ENCODE data around the gene ZDHHC16. TPM values are rescaled to one million over a fixed set of nuclear protein-coding genes. Genes with fewer than 3 reads are reported as not detected.

Gene ZDHHC16
- total and polyA plus RNA-seq, 2 donors (not counting 1 experiment from before 2014, with no cell fraction given) = 24.1 to 41.5 TPM

- intact Hi-C loops (cut with micrococcal nuclease) = no loop called here
- CTCF ChIA-PET = no interaction called here
- H3K36me3 ChIP-seq (replicated peaks in 1 of 2; ENCODE audit: control extremely low read depth in 1 of 2, control insufficient read depth in 1 of 2, extremely low read depth in 1 of 2, insufficient read depth in 2 of 2, low read length in 1 of 2) = peaks cover 18 to 50% of the 10 kb centered on the region in 2 experiments
Measured at GRCh38 chr10:97482381-97482780, 36.4 kb downstream of the ZDHHC16 start.

GRCh38 chr10:97483506-97483905 lies 37.5 kb downstream of the ZDHHC16 start:
- H3K4me3 ChIP-seq (ENCODE audit: control extremely low read depth in 1 of 5, extremely low read depth in 1 of 5, insufficient read depth in 1 of 5, low read depth in 2 of 5, low read length in 4 of 5) = no peak overlapping the region
- H3K27ac ChIP-seq (ENCODE audit: low read length in 2 of 2) = no peak overlapping the region
- no peak overlapping the region for H2AFZ ChIP-seq (ENCODE audit: insufficient read depth, low read depth, low read length, poor library complexity, severe bottlenecking)
- no peaks in the 10 kb centered on the region for H3K9me3 ChIP-seq (ENCODE audit: control extremely low read depth in 1 of 3, control insufficient read depth in 2 of 3, insufficient read depth in 1 of 3, low read length in 2 of 3)
- CTCF ChIA-PET = interaction anchor here (1.1 kb wide), 1 partner anchor 18 kb away, joined by 3 read pairs; no protein-coding TSS in a partner anchor
- peaks cover 30% of the 10 kb centered on the region for H4K20me1 ChIP-seq (ENCODE audit: control insufficient read depth, insufficient read depth, low read length, poor library complexity, severe bottlenecking)
- H3K27me3 ChIP-seq (replicated peaks in 1 of 4; ENCODE audit: control extremely low read depth in 1 of 4, control insufficient read depth in 3 of 4, insufficient read depth in 4 of 4, low read length in 3 of 4) = no peaks in the 10 kb centered on the region
- H3K9me3 Mint-ChIP-seq (ENCODE audit: insufficient read depth) = no peaks in the 10 kb centered on the region
- H3K79me2 ChIP-seq (ENCODE audit: control insufficient read depth, insufficient read depth, low read length) = peaks cover 39% of the 10 kb centered on the region
- intact Hi-C loops (cut with micrococcal nuclease) = no loop called here
- no peak overlapping the region for H3K4me2 ChIP-seq (replicated peaks; ENCODE audit: low read depth, low read length, poor library complexity, severe bottlenecking)
- no peak for ATAC-seq (ENCODE audit: low read depth)
- H3K27ac Mint-ChIP-seq = no peak overlapping the region
- no peak overlapping the region for H3K4me3 Mint-ChIP-seq
- no peaks in the 10 kb centered on the region for H3K4me1 ChIP-seq (ENCODE audit: control insufficient read depth in 2 of 2, insufficient read depth in 2 of 2, low read length in 2 of 2)
- TF ChIP-seq EZH2 (IDR thresholded peaks at IDR 0.05; ENCODE audit: borderline replicate concordance, insufficient read depth, low read depth, low read length, poor library complexity, severe bottlenecking) (no peak), CTCF (IDR thresholded peaks at IDR 0.05) (no peak)
- peaks cover 18 to 41% of the 10 kb centered on the region in 2 experiments for H3K36me3 ChIP-seq (replicated peaks in 1 of 2; ENCODE audit: control extremely low read depth in 1 of 2, control insufficient read depth in 1 of 2, extremely low read depth in 1 of 2, insufficient read depth in 2 of 2, low read length in 1 of 2)
- no peak for DNase-seq
- H3K27me3 Mint-ChIP-seq = no peaks in the 10 kb centered on the region
- H3K9ac ChIP-seq (ENCODE audit: low read length) = no peak overlapping the region
- H3K4me1 Mint-ChIP-seq = peaks cover 2% of the 10 kb centered on the region
- no CpG with 5 or more reads among the region's 3 CpGs for WGBS (ENCODE audit: insufficient coverage)
- POLR2A ChIA-PET = interaction anchor here (0.6 kb wide), 1 partner anchor 135 kb away, joined by 5 read pairs; no protein-coding TSS in a partner anchor

More at GRCh38 chr10:97482381-97482780, 36.4 kb downstream of the ZDHHC16 start:
- TF ChIP-seq EZH2 (IDR thresholded peaks at IDR 0.05; ENCODE audit: borderline replicate concordance, insufficient read depth, low read depth, low read length, poor library complexity, severe bottlenecking) = no peak
- TF ChIP-seq CTCF (IDR thresholded peaks at IDR 0.05) = no peak
- H3K27me3 ChIP-seq (replicated peaks in 1 of 4; ENCODE audit: control extremely low read depth in 1 of 4, control insufficient read depth in 3 of 4, insufficient read depth in 4 of 4, low read length in 3 of 4) = no peaks in the 10 kb centered on the region
- Mint-ChIP-seq H3K4me1 (peaks cover 2% of the 10 kb centered on the region), H3K27me3 (no peaks in the 10 kb centered on the region), H3K4me3 (no peak overlapping the region), H3K9me3 (ENCODE audit: insufficient read depth) (no peaks in the 10 kb centered on the region), H3K27ac (no peak overlapping the region)
- no peak overlapping the region for H3K27ac ChIP-seq (ENCODE audit: low read length in 2 of 2)
- POLR2A ChIA-PET = no interaction called here
- no peak overlapping the region for H3K4me2 ChIP-seq (replicated peaks; ENCODE audit: low read depth, low read length, poor library complexity, severe bottlenecking)
- H3K4me1 ChIP-seq (ENCODE audit: control insufficient read depth in 2 of 2, insufficient read depth in 2 of 2, low read length in 2 of 2) = no peaks in the 10 kb centered on the region
- H3K9ac ChIP-seq (ENCODE audit: low read length) = no peak overlapping the region
- peaks cover 28% of the 10 kb centered on the region for H3K79me2 ChIP-seq (ENCODE audit: control insufficient read depth, insufficient read depth, low read length)
- no peak overlapping the region for H2AFZ ChIP-seq (ENCODE audit: insufficient read depth, low read depth, low read length, poor library complexity, severe bottlenecking)
- no peak overlapping the region for H3K4me3 ChIP-seq (ENCODE audit: control extremely low read depth in 1 of 5, extremely low read depth in 1 of 5, insufficient read depth in 1 of 5, low read depth in 2 of 5, low read length in 4 of 5)
- 100% methylated on average over 1 of the region's 1 CpG for WGBS (ENCODE audit: insufficient coverage)
- H4K20me1 ChIP-seq (ENCODE audit: control insufficient read depth, insufficient read depth, low read length, poor library complexity, severe bottlenecking) = peaks cover 25% of the 10 kb centered on the region
- no peak for DNase-seq
- no peak for ATAC-seq (ENCODE audit: low read depth)
- H3K9me3 ChIP-seq (ENCODE audit: control extremely low read depth in 1 of 3, control insufficient read depth in 2 of 3, insufficient read depth in 1 of 3, low read length in 2 of 3) = no peaks in the 10 kb centered on the region

Measured in B cell (primary cell).